Jurkat, Clone E6-1 (cell line): ENCODE data around the gene ANTXR2.
"Not testable (repeated sequence)": the region's sequence is repeated elsewhere in the genome, so short reads cannot be mapped to it uniquely, and the experiment has no call there.

Experiments used
- DNase-seq: peaks from one replicate; pipeline ENCODE4 v3.0.0-alpha.2; 2011; ENCODE audit warnings: low read depth, low spot score
- H3K4me3 ChIP-seq: 2 replicates; pipeline ENCODE4 v1.5.1; 2011; ENCODE audit warnings: mild to moderate bottlenecking, low read length, control low read depth, moderate library complexity

ANTXR2 gene

GRCh38 chr4:80007745-80008149 lies 65.3 kb downstream of the ANTXR2 start:
- H3K4me3 ChIP-seq = no peak overlapping the region
- DNase-seq = no peak

GRCh38 chr4:80006935-80007744 lies 65.9 kb downstream of the ANTXR2 start:
- DNase-seq = peak; percentile 65
- H3K4me3 ChIP-seq = no peak overlapping the region

DNA sequence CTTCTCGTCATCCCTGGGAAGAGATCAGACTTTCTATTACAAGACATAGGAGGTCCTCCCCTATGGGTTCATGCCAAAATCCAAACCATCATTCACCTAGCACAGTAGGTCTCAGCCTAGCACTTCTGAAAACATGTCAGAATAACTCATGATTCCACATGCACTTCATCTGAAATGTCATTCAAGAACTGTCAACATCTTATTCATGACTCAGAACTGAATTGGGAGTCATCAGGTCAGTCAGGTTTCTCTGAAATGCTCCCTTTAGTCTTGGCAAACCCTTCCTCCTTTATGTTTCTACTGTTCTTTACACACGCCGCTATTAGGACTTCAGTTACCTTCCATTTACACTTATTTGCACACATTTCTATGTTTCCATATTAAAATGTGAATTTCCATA lies 67.2 kb downstream of the ANTXR2 start:
- H3K4me3 ChIP-seq = no peak overlapping the region
- DNase-seq = no peak

GRCh38 chr4:80004319-80004718 lies 68.7 kb downstream of the ANTXR2 start:
- no peak for DNase-seq
- no peak overlapping the region for H3K4me3 ChIP-seq

- DNase-seq, H3K4me3 ChIP-seq: not testable (repeated sequence)
Measured at GRCh38 chr4:80002559-80002958, 70.5 kb downstream of the ANTXR2 start.

DNA sequence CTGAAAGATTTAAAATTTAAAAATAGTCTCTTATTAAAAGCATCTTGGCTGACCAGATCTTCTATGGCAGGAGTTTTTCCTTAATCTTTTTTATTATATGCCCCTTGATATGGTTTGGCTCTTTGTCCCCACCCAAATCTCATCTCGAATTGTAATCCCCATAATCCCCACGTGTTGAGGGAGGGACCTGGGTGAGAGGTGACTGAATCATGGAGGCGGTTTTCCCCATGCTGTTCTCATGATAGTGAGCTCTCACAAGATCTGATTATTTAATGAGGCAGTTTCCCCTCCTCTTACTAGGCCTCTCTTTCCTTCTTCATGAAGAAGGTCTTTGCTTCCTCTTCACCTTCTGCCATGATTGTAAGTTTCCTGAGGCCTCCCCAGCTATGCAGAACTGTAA lies 74.0 kb downstream of the ANTXR2 start:
- not testable (repeated sequence) for DNase-seq, H3K4me3 ChIP-seq

DNA sequence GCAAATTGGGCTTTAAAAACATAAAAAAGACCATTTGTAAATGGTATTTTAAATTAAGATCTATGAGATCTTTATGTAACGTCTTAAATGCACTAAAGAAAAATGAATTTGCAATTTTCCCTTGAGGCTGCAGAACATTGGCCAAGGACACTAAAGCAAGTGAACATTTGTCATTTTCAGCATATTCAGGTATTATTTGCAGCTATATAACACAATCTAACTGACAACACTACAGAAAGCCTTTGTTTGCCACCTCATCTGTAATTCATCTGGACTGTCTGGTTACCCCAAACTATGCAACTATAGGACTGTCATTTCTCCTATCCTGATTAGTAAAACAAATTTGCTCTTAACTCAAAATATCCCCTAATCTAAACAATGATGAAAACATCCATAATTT lies 74.8 kb downstream of the ANTXR2 start:
- no peak for DNase-seq

GRCh38 chr4:79996851-79997250 lies 76.2 kb downstream of the ANTXR2 start:
- H3K4me3 ChIP-seq = no peak overlapping the region
- DNase-seq = no peak

More for the DNA sequence above, 74.8 kb downstream of the ANTXR2 start:
- no peak overlapping the region for H3K4me3 ChIP-seq

DNA sequence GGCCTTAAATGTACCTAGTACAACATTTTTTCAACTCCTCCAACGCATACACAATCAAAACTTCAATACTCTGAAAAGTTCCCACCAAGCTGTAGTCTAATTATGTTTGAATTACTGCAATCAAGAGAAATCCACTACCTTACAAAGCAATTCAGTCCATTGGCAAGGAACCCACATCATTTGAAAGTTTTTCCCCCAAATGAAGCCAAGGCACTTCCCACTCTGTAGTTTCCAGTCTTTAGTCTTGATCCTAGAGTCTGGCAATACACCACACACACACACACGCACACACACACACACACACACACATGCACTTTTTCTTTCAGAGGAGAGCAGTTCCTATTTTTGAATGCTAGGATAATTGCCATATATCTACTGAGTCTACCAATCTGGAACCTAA lies 79.6 kb downstream of the ANTXR2 start:
- no peak for DNase-seq
- no peak overlapping the region for H3K4me3 ChIP-seq

- no peak for DNase-seq
- no peak overlapping the region for H3K4me3 ChIP-seq
Measured at GRCh38 chr4:79991601-79992000, 81.4 kb downstream of the ANTXR2 start.

GRCh38 chr4:79991100-79991499 lies 81.9 kb downstream of the ANTXR2 start:
- H3K4me3 ChIP-seq, DNase-seq: not testable (repeated sequence)

GRCh38 chr4:79987401-79987800 lies 85.6 kb downstream of the ANTXR2 start:
- no peak overlapping the region for H3K4me3 ChIP-seq
- no peak for DNase-seq

- no peak for DNase-seq
- H3K4me3 ChIP-seq = no peak overlapping the region
Measured at GRCh38 chr4:79983431-79983830, 89.6 kb downstream of the ANTXR2 start.

DNA sequence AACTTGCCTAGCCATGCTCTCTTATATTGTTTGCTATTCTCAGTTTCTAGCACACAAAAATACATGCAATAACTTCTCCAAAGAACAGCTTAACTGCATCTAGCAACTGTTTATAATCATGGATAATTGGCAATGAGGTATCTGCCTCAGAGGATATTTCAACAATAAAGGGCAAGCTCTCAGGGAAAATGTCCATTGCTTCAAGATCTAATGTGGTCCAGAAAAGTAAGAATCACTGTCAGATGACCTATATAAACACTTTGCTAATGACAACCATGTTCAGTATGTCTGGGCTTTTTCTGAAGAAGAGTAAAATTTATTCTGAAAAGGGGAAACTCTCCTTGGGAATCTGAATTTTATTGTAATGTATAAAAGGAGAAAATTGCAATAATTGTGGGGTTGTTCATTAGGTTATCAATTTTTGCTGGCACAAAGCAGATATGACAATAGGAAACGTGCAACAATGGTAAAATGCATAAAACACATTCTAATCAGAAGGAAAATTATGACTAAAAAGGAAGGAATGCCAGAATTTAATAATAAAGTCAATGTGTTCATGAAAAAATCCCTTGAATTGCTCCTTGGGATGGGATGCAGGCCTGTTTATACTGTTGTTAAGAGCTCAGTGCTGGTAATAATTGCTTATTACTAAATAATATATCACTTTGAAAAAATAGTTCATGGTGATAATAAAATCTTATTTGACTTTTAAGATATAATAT lies 90.3 kb downstream of the ANTXR2 start:
- H3K4me3 ChIP-seq = no peak overlapping the region
- DNase-seq = no peak

DNA sequence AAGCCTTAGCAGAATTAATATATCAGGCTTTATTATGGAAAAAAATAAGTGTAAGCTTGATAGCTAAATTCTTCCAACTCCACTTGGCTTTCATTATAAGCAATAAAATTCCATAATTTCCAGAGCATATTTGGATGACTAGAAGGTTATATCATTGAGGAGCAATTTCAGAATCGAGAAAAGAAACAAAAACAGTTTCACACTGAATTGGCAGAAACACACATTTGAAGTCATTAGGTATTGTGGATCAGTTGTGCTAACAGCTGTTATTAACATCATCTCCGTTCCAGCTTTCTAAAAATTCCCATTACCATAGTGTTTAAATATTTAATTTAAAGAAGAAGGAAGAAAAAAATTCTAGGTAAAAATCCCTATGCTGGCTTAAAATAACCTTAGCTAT lies 92.6 kb downstream of the ANTXR2 start:
- no peak for DNase-seq
- H3K4me3 ChIP-seq = no peak overlapping the region

DNA sequence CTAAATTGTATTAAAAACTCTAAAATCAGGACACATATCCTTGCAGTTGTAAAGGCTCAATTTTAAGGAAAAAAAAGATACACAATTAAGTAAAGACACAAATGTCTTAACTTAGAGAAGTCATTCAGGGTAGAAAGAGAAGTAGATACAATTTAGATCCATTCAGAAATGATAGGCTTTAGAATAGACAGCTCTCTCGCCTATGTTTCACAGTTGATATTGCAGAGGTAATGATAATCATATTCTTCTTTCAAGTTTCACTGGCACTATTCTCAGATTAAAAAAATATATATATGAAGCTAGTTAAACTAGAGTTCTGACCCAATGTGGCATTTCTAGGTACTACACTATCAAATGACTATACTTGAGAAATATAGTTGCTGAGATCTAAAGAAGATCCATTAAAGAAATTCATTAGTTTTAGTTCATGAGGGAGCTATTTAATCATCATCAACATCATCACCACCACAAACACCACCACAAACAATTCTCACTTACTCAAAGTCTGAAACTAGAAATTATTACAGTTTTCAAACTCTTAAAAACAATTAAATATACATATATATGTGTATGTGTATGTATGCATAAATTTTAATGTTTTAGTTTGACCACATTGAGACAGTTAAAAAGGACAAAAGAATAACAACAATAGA lies 93.1 kb downstream of the ANTXR2 start:
- DNase-seq = no peak
- H3K4me3 ChIP-seq = no peak overlapping the region

GRCh38 chr4:79977131-79977840 lies 95.7 kb downstream of the ANTXR2 start:
- DNase-seq = no peak
- H3K4me3 ChIP-seq = no peak overlapping the region

DNA sequence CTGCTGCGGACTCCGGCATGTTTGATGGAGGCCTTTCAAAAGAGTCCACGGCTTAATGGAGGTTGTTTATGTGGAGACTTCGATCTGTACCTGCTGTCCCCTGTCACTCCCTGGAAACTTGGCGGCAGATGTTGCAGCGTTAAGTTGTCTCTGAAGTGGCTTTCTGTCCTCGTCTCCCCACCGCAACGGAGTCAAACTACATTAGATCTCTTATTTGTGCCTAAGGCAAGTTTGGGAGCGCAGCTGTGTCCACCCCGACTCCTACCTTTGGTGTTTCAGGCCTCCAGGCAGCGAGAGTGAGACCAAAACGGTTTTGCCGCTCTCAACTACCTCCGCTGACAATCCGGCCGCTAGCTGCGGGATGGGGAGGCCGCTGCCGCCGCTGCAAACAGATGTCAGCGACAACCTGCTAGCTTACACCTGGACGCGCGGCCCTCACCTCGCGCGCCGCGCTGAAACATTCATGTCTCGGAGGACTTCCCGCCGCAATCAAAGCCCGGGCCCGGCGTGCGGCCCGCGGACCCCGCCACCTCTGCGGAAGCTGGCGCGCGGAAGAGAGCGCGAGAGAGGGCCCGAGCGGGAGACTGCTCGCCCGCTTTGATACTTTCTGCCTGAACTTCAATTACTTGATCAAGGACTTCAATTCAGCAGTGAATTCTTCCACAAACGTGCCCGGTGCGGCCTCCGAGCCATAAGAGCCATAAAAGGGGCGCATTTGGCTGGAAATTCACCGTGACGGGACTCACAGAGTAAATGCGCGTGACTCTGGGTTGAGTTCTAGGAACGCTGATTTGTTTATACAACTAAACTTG lies 108.4 kb downstream of the ANTXR2 start:
- no peak for DNase-seq
- no peak overlapping the region for H3K4me3 ChIP-seq

GRCh38 chr4:79964020-79964399 lies 109.0 kb downstream of the ANTXR2 start:
- H3K4me3 ChIP-seq = no peak overlapping the region
- no peak for DNase-seq
